ENCODE data around the gene UBN2.

DNA sequence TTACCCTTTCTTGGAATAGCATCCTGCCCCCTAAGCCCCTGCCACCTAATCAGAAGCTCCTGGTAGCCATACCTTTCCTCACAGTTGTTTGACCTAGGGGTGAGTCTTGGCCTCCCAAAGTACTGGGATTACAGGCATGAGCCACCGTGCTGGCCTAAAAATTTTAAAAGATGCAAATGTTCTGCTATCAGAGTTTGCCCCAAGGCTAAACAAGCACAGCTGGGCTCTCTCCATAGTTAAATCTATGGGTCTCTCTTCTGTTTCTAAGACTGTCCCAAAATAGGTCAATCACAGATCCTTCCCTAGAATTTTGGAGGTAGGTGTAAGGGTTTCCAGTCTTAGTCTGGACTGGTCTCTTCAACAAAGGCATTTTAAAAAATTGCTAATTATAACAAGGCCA, 12.9 kb upstream of the UBN2 start:
- TF ChIP-seq, protein P1, sequence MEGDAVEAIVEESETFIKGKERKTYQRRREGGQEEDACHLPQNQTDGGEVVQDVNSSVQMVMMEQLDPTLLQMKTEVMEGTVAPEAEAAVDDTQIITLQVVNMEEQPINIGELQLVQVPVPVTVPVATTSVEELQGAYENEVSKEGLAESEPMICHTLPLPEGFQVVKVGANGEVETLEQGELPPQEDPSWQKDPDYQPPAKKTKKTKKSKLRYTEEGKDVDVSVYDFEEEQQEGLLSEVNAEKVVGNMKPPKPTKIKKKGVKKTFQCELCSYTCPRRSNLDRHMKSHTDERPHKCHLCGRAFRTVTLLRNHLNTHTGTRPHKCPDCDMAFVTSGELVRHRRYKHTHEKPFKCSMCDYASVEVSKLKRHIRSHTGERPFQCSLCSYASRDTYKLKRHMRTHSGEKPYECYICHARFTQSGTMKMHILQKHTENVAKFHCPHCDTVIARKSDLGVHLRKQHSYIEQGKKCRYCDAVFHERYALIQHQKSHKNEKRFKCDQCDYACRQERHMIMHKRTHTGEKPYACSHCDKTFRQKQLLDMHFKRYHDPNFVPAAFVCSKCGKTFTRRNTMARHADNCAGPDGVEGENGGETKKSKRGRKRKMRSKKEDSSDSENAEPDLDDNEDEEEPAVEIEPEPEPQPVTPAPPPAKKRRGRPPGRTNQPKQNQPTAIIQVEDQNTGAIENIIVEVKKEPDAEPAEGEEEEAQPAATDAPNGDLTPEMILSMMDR (IDR thresholded peaks at IDR 0.05): no peak
- TF ChIP-seq EP300 (IDR thresholded peaks at IDR 0.05): no peak
